Measurements from ENCODE around the gene UGT2B7. TPM values are rescaled to one million over a fixed set of nuclear protein-coding genes. Genes with fewer than 3 reads are reported as not detected.

UGT2B7 gene
- total and polyA plus RNA-seq, 10 of the 15 experiments (the other 5 are each of a cell fraction or from before 2014, with no cell fraction given) = 0.73 to 2.9 (median 1.2) TPM

DNA sequence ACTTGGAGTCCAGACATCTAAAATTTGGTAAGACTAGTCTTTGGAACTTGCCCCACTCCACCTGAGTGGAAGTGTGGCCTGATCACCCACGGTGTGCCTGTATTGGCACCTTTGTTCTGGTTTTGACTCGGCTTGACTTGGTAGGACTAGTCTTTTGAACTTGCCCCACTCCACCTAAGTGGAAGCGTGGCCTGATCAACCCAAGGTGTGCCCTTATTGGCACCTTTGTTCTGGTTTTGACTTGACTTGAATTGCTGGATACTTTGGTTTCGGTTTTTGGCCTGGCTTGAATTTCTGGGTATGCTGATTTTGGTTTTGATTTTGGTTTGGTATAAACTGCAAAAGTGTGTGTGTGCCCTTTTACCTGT is 44.7 kb upstream of the UGT2B7 start:
- 20% methylated on average over 4 of the region's 4 CpGs for WGBS (ENCODE audit: insufficient coverage, insufficient replicate concordance, low lambda C conversion rate, missing lambda C conversion rate)
- no peaks in the 10 kb centered on the region for H3K27me3 ChIP-seq (replicated peaks in 1 of 2; ENCODE audit: control insufficient read depth in 2 of 2, insufficient read depth in 2 of 2, low read length in 1 of 2)
- ChIA-PET POLR2A (no interaction called here), RAD21 (ENCODE audit: unreplicated experiment) (interaction anchor here (1.0 to 4.8 kb wide), 4 partner anchors 23 to 146 kb away, joined by 3 to 29 read pairs (median 13); no protein-coding TSS in a partner anchor), SMC1A (ENCODE audit: uncharacterized antibody, unreplicated experiment) (interaction anchor here (1.5 to 1.8 kb wide), 3 partner anchors 14 to 118 kb away, joined by 3 to 5 read pairs (median 4); no protein-coding TSS in a partner anchor), CTCF (interaction anchor here (1.0 to 2.5 kb wide), 2 partner anchors 24 to 119 kb away, joined by 3 to 8 read pairs; no protein-coding TSS in a partner anchor)
- H3K4me3 ChIP-seq = no peak overlapping the region
- in situ Hi-C loops (cut with MboI) (loop anchor here (25.0 kb wide), 1 partner anchor 1636 kb away; the partner anchor contains the start of gene UTP3), intact Hi-C loops (cut with micrococcal nuclease; ENCODE audit: unreplicated experiment) (loop anchor here (10.0 kb wide), 1 partner anchor 557 kb away; no protein-coding TSS in a partner anchor)
- no peaks in the 10 kb centered on the region for H3K79me2 ChIP-seq (ENCODE audit: control insufficient read depth, insufficient read depth, low read length)
- DNase-seq (ENCODE audit: low read depth, low spot score) = no peak
- no peak overlapping the region for H3K27ac ChIP-seq (ENCODE audit: control insufficient read depth, insufficient read depth)
- peak overlapping the region; percentile 55; the same call in 1 of the 2 replicates for H3K4me2 ChIP-seq (ENCODE audit: control insufficient read depth, insufficient read depth)
- TSS peak; percentile 62 for BruUV-seq (replicated peaks)
- peak; percentile 23 for ATAC-seq
- H3K36me3 ChIP-seq (ENCODE audit: control insufficient read depth in 2 of 2, insufficient read depth in 2 of 2, low read length in 1 of 2) = no peaks in the 10 kb centered on the region
- no peaks in the 10 kb centered on the region for H3K4me1 ChIP-seq (ENCODE audit: control insufficient read depth, insufficient read depth, low read length)
- no peaks in the 10 kb centered on the region; the same call in 2 of the 3 replicates for H3K9me3 ChIP-seq (replicated peaks; ENCODE audit: control insufficient read depth, insufficient read depth, low read length)
- no peaks in the 10 kb centered on the region for H4K20me1 ChIP-seq (ENCODE audit: control insufficient read depth, insufficient read depth)
- no peak for FAIRE-seq
- H2AFZ ChIP-seq (ENCODE audit: control insufficient read depth, low read depth, low read length) = peak overlapping the region; percentile 74
- no peak overlapping the region for H3K9ac ChIP-seq (ENCODE audit: control insufficient read depth, insufficient read depth, low read length)
- TF ChIP-seq LARP7 (IDR thresholded peaks at IDR 0.05) (no peak), STAT1 (conservative IDR thresholded peaks at IDR 0.05) (no peak), ATF3 (IDR thresholded peaks at IDR 0.05; ENCODE audit: borderline replicate concordance, extremely low read depth, low read depth, low read length) (no peak), CHD1 (IDR thresholded peaks at IDR 0.05; ENCODE audit: low read depth, low read length) (no peak), SUPT20H (IDR thresholded peaks at IDR 0.05; ENCODE audit: borderline replicate concordance, control insufficient read depth, low read depth, low read length) (no peak), IKZF1 (conservative IDR thresholded peaks at IDR 0.05) (0 out of 2 replicates have a peak, but pooled peaks have one; percentile 36), NR2F1 (conservative IDR thresholded peaks at IDR 0.05) (peak; percentile 68), SIX5 (IDR thresholded peaks at IDR 0.05; ENCODE audit: low read depth, low read length, severe bottlenecking) (no peak), MYB (IDR thresholded peaks at IDR 0.05; ENCODE audit: borderline replicate concordance, low read depth, low read length) (no peak), SMAD1 (IDR thresholded peaks at IDR 0.05; ENCODE audit: low read depth, partially characterized antibody) (no peak), WRNIP1 (IDR thresholded peaks at IDR 0.05; ENCODE audit: borderline replicate concordance, low read depth, low read length) (no peak), ATF2 (IDR thresholded peaks at IDR 0.05; ENCODE audit: low read length) (no peak)
- TF ChIP-seq, protein P1, sequence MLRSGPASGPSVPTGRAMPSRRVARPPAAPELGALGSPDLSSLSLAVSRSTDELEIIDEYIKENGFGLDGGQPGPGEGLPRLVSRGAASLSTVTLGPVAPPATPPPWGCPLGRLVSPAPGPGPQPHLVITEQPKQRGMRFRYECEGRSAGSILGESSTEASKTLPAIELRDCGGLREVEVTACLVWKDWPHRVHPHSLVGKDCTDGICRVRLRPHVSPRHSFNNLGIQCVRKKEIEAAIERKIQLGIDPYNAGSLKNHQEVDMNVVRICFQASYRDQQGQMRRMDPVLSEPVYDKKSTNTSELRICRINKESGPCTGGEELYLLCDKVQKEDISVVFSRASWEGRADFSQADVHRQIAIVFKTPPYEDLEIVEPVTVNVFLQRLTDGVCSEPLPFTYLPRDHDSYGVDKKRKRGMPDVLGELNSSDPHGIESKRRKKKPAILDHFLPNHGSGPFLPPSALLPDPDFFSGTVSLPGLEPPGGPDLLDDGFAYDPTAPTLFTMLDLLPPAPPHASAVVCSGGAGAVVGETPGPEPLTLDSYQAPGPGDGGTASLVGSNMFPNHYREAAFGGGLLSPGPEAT (IDR thresholded peaks at IDR 0.05; ENCODE audit: low read depth) = no peak
- TF ChIP-seq, protein P2, sequence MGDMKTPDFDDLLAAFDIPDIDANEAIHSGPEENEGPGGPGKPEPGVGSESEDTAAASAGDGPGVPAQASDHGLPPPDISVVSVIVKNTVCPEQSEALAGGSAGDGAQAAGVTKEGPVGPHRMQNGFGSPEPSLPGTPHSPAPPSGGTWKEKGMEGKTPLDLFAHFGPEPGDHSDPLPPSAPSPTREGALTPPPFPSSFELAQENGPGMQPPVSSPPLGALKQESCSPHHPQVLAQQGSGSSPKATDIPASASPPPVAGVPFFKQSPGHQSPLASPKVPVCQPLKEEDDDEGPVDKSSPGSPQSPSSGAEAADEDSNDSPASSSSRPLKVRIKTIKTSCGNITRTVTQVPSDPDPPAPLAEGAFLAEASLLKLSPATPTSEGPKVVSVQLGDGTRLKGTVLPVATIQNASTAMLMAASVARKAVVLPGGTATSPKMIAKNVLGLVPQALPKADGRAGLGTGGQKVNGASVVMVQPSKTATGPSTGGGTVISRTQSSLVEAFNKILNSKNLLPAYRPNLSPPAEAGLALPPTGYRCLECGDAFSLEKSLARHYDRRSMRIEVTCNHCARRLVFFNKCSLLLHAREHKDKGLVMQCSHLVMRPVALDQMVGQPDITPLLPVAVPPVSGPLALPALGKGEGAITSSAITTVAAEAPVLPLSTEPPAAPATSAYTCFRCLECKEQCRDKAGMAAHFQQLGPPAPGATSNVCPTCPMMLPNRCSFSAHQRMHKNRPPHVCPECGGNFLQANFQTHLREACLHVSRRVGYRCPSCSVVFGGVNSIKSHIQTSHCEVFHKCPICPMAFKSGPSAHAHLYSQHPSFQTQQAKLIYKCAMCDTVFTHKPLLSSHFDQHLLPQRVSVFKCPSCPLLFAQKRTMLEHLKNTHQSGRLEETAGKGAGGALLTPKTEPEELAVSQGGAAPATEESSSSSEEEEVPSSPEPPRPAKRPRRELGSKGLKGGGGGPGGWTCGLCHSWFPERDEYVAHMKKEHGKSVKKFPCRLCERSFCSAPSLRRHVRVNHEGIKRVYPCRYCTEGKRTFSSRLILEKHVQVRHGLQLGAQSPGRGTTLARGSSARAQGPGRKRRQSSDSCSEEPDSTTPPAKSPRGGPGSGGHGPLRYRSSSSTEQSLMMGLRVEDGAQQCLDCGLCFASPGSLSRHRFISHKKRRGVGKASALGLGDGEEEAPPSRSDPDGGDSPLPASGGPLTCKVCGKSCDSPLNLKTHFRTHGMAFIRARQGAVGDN (IDR thresholded peaks at IDR 0.05) = 0 out of 2 replicates have a peak, but pooled peaks have one; percentile 33
- TF ChIP-seq, protein P3, sequence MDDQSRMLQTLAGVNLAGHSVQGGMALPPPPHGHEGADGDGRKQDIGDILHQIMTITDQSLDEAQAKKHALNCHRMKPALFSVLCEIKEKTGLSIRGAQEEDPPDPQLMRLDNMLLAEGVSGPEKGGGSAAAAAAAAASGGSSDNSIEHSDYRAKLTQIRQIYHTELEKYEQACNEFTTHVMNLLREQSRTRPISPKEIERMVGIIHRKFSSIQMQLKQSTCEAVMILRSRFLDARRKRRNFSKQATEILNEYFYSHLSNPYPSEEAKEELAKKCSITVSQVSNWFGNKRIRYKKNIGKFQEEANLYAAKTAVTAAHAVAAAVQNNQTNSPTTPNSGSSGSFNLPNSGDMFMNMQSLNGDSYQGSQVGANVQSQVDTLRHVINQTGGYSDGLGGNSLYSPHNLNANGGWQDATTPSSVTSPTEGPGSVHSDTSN (IDR thresholded peaks at IDR 0.05; ENCODE audit: insufficient replicate concordance, low read depth, low read length) = no peak
